ENCODE data around the gene TMCC1. TPM values are rescaled to one million over a fixed set of nuclear protein-coding genes. Genes with fewer than 3 reads are reported as not detected.
"Not testable (repeated sequence)": the region's sequence is repeated elsewhere in the genome, so short reads cannot be mapped to it uniquely, and the experiment has no call there.

Gene TMCC1
- polyA plus RNA-seq, 1 donor: 25.3 TPM

DNA sequence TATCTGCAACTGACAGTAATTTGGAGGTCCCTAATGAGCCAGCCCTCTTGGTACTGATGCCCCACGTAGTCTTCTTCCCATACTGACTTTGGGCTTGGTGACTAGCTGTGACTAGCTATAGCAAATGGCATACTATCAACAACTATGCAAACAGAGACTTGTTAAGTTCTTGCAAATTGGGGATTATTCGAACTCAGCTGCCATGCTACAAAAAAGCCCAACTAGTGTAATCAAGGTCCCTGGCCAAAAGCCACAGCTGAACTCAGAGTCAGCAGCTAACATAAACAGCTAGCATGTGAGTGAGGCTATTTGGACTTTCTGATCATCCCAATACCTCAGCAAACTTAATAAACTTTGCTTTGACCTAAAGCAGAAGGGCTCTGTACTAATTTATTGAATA is 165.8 kb downstream of the TMCC1 start:
- no peak for DNase-seq

DNA sequence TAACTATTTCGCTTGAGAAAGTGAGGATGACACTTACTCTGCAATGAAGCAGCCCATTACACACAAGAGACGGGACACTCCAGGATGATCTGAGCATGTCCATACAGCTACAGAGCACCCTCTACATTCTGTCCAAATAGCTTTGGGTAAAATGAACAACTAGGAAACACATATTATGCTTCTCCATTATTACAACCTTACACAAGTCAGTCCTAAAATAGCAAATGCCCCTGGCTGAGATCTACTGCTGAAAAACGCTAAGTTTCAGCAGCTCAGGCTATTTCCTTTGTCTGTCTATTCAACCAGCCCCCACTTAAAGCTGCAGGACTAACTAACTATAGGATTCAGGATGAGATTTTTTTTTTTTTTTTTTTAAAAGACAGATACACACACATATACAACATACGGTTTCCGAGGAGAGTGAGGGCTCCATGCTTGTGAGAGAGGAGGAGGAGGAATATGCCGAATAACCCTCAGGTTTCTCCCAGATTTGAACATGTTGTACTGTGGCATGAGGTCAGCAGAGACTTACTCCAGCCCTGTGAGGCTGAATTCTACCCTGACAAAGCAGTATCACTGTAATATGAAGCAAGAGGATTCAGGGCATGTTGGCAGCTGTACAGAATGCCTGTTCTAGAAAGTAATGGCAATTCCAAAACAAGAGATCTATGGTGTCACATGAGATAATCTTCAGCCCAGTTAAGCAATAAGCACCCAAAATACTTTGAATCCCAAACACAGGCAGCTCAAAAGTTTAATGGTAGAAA is 169.8 kb downstream of the TMCC1 start:
- DNase-seq: no peak

DNA sequence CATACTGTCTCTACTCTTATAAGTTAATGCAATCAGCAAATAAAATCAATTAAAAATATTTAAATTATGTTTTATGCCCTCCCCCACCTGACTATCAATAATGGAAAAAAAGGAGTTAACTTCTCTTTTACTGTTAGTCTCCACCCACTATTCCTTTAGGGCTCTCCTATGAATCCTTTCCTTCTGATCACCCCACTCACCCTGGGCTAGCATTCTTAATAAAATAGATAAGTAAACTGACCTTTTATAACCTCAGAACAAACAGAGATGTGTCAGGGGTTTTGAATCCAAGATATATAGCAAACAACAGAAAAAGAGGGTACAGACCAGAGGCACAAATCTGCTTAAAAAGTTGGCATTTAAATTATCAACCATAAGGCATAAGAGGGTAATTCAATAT is 171.0 kb downstream of the TMCC1 start:
- DNase-seq: no peak

DNA sequence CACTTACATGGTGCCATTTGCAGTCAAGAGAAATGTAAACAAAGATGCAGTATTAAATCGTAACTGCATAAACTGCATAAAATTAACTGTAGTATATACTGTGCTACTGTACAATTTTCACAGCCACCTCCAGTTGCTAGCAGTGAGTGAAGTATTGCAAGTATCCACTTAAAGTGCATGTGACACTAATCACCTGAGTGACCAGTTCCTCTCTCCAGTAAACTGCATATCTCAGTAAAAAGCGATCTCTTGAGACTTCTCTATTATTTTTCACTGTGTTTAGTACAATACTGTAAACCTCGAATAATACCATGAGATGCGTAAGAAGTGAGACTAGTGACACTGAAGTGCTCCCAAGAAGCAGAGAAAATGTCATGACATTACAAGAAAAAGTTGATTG is 175.3 kb downstream of the TMCC1 start:
- no peak for DNase-seq

DNA sequence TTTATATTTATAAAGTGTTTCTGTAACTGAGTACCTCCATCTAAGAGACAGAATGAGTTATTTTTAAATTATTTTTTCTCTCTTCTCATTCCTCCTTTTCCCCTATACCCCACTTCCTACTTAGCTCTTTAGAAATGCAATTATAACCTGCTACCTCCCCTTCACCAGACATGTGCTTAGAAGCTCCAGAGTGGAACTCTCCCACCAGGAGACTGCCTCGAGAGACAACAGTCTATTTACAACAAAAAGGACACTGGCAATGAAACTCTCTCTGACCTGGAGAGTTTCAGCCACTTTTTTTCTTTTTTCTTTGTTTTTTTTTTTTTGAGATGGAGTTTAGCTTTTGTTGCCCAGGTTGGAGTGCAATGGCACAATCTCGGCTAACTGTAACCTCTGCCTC is 177.7 kb downstream of the TMCC1 start:
- DNase-seq: no peak

DNA sequence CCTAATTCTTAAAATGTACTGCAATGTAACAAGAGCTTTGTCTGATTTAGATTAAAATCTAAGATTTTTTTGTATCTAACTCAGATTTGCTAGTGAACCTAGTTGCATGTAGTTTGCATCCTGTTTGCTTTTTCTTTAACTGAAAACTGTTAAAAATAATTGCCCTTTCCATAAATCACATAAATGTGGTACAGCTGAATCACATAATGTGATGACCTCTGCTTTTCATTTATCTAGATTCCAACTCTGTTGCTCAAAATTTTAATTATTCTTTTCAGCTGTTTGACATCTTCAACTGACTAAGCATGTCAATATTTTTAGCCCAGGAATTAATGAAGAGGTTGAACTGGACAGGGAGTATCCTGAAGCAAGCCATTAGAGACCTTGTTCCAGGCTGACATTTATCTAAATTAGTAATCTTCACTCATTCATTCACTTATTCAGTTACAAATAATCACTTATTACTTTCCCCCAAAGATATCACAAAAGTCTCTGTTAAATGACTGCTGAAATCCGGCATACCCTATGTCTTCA is 185.1 kb downstream of the TMCC1 start:
- no peak for DNase-seq

DNA sequence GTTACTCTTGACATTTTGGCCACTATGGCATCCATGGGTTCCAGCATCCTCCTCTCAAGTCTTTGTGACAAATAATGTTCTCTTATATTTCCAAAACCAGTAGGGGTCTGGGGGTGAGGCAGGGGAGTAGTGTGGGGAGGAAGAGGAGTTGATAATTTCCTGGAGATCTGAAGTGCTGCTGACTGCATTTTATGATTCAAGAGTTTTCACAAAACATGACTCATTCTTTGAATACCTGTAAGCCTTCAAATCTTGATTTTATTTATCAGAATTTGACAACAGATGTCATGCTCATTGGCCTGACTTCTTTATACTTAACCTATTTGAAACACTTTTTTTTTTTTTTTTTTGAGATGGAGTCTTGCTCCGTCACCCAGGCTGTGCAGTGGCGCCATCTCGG is 188.2 kb downstream of the TMCC1 start:
- no peak for DNase-seq

DNA sequence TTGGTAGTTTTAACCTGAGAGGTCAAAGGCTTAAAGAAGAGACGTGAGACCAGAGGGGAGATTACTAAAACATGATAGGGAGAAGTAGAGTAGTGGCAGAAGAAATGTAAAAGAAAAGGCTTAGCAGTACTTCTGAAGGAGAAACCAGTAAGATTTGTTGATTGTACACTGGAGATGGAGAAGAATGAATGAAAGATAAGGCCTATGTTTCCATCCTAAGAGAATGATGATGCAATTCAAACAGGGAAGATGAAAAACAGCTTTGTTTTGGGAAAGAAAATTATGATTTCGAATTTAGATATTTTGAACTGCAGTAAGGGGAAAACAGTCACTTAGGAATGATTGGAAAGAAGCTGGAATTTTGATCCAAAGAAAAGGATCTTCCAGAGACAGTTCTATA is 189.6 kb downstream of the TMCC1 start:
- DNase-seq: no peak

DNA sequence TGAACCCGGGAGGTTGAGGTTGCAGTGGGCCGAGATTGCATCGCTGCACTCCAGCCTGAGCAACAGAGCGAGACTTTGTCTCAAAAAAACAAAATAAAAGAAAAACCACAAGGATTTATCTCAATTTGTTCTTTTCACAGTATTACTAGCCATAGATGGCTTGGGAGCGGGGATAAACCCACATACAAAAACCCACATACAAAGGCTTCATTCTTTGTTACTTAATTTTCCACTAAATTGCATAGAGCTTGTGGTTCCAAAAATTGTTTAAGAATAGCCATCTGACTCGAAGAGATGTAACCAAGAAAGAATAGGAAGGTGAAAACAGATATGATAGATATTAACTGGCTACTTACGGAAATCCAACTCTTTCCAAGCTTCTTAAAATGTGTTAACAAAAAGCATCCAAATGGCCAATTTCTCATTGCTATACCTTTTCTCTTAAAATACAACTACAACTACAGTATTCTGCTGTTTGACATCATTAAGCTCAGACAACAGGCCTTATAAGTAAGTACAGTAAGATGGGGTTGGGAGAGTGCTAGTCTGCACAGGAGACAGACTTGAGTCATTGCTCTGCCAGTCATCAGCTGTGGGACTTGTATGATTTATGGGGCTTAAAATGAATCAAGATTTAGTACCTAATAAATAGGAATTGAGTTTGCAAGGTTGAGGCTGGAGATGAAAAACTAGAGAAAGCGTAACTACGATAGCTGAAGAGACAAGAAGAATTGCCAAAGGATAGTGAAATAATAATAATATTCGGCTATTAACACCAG is 190.4 kb downstream of the TMCC1 start:
- no peak for DNase-seq

DNA sequence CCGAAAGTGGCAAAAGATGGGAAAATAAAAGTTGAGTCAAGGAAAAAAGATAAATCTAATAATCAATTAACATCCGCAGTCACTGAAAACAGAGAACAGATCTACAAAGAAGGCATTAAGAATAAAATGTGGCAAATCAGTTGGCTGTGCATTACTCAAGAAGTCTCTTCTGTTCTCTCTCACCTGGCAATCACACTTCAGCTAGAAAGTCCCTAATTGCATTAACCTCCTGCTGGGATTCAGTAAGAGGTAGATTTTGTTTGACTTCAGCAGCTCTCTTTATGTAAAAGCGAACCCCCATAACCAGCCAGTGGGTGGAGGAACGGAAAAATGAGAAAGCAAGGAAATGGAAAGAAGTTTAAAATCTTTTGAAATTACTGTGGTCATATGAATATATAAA is 192.3 kb downstream of the TMCC1 start:
- no peak for DNase-seq

DNA sequence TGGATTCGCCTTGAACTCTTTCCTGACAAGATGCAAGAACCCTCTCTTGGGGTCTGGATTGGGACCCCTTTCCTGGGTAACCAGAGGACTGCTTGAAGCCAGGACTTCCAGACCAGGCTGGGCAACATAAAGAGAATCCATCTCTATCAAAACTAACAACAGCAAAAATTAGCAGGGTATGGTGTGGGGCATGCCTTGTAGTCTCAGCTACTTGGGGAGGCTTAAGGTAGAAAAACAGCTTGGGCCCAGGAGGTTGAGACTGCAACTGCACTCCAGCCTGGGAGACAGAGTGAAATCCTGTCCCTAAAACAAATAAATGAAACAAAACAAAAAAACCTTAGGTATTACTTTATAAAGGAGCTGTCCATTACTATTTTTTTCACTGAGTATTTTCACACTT is 193.9 kb downstream of the TMCC1 start:
- no peak for DNase-seq

DNA sequence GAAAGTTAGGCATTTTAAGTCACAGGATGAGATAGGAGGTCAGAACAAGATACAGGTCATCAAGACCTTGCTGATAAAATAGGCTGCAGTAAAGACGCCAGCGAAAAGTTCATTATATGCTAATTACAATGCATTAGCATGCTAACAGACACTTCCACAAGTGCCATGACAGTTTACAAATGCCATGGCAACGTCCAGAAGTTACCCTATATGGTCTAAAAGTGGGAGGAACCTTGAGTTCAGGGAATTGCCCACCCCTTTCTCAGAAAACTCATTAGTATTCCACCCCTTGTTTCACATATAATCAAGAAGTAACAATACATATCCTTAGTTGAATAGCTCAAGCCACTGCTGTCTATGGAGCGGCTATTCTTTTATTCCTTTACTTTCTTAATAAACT is 194.3 kb downstream of the TMCC1 start:
- no peak for DNase-seq

DNA sequence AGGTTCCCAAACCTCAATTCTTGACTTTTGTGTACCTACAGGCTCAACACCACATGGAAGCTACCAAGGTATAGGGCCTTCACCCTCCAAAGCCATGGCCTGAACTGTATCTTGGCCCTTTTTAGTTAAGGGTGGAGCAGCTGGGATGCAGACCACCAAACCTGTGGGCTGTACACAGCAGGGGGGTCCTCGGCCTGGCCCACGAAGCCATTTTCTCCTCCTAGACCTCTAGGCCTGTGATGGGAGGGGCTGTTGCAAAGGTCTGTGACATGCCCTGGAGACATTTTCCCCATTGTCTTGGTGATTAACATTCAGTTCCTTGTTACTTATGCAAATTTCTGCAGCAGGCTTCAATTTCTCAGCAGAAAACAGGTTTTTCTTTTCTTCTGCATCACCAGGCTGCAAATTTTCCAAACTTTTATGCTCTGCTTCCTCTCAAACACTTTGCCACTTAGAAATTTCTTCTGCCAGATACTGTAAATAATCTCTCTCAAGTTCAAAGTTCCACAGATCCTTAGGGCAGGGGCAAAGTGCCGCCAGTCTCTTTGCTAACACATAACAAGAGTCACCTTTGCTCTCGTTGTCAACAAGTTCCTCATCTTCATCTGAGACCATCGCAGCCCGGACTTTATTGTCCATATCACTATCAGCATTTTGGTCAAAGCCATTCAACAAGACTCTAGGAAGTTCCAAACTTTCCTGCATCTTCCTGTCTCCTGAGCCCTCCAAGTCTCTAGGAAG is 196.1 kb downstream of the TMCC1 start:
- no peak for DNase-seq

DNA sequence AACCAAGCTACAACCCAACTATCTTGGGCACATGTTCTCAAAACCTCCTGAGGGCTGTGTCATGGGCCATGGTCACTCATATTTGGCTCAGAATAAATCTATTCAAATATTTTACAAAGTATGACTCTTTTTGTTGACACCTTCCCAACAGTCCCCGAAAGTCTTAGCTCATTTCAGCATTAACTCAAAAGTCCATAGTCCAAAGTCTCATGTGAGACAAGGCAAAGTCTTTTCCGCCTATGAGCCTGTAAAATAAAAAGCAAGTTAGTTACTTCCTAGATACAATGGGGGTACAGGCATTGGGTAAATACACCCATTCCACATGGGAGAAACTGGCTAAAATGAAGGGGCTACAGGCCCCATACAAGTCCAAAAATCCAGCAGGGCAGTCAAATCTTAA is 197.1 kb downstream of the TMCC1 start:
- DNase-seq: not testable (repeated sequence)

DNA sequence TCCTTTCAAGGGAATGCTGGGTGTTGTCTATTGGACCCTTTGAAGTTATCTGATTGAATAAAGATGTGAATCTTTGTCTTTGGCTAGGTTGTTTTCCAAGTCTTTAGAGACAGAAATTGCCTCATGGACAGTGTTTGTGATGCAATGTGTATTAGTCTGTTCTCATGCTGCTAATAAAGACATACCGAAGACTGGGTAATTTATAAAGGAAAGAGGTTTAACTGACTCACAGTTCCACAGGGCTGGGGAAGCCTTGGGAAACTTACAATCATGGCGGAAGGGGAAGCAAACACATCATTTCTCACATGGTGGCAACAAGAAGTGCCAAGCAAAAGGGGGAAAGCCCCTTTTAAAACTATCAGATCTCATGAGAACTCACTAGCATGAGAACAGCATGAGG is 198.3 kb downstream of the TMCC1 start:
- DNase-seq: no peak

DNA sequence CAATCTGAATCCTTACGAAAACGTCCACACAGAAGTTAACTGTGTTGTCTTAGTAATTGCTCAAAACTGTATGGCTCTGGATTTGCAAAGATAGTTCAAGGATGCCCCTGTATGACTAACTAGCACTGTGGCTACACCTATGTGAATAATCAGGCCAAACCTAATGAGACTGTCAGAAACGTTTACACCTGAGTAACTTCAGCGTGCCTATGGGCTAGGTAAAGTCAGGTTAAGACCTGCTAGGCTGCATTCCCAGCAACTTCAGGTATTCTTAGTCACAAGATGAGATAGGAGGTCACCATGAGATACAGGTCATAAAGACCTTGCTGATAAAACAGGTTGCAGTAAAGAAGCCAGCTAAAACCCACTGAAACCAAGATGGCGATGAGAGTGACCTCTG is 199.3 kb downstream of the TMCC1 start:
- DNase-seq: no peak

DNA sequence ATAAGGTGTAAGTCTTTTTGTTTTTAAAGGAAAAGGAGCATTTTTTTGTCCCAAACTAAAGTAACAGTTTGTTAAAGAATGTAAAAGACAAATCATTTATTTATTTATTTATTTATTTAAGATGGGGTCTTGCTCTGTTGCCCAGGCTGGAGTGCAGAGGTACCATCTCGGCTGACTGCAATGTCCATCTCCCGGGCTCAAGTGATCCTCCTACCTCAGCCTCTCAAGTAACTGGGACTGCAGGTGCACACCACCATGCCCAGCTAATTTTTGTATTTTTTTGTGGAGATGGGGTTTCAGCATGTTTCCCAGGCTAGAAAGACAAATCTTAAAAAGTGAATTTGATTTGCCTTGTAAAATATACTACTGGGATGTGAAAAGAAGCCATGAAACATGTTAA is 200.8 kb downstream of the TMCC1 start:
- DNase-seq: no peak

DNA sequence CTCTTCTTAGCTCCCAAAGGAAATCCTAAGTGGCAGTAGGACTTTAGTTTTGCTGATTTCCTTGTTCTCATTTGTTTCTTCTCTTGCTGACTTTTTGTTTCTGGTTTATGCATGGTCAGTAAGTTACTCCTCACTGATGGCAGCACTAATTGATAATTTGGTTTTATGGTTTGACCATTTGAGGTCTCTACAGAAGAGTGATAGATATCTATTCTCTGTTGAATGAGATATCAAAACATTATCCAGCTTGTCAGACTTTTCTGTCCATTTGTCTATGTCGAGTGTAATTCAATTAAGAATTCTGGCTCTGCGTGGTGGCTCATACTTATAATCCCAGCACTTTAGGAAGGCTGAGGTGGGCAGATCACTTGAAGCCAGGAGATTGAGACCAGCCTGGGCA is 202.5 kb downstream of the TMCC1 start:
- DNase-seq: no peak

DNA sequence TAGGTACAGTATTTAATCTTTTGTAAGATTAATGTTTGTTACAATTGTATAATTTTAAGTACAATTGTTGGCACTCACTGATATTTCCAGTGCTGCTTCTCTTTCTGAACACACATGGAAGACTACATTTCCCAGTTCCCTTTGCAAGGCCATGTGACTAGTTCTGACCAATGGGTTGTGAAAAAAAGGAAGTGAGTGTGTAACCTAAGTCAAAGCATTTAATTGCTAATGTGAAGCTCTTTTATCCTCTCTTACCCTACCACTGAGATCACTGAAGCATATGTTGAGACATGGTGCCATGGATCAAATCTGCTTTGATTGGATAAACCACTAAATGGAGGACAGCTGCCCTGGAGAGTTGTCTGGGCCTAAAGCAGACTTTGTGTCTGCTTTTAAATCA is 203.1 kb downstream of the TMCC1 start:
- peak; percentile 60 for DNase-seq

DNA sequence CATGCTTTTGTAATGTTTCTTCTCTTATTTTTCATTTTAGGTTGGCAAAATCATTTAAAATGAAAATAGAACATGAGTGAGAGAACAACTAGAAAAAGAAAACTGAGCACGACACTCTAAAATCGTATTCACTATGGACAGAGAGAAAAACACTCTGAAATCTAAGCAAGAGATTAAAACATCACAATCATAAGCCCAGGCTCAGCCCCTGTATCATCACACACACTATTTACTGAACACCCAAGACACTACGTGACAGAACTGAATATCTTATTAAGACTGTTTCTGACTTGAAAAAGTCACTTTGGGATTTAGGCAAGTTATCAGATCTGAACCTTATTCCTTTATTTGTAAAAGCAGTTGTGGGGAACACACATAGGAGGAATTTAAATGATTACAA is 204.5 kb downstream of the TMCC1 start:
- no peak for DNase-seq

DNA sequence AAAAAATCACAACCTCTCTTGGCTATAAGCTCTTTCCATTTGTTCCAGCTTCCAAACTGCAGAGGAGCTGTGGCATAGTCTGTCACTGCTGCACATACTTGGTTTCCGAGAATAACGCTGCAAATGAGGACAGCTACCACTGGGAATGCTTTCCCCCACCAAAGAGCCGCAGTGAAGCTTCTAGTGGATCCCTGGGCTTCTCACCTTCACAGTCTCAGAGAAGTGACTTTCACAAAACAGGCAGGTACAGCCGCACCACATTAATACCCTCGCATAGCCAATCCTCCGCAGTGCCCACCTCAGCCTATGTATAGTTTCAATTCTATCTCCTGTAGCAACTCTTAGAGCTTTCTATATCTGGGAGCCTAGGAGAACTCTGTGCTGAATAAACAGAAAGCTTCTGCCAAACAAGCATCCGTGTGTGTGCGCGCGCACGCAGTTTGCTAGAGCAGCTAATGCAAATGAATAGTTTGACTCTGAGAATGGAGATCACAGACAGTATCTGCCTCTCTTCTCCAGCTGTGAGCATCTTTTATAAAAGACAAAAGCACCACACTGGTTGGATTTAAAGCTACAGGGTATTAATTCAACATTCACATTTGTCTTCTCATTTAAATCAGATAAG is 205.1 kb downstream of the TMCC1 start:
- DNase-seq: no peak

DNA sequence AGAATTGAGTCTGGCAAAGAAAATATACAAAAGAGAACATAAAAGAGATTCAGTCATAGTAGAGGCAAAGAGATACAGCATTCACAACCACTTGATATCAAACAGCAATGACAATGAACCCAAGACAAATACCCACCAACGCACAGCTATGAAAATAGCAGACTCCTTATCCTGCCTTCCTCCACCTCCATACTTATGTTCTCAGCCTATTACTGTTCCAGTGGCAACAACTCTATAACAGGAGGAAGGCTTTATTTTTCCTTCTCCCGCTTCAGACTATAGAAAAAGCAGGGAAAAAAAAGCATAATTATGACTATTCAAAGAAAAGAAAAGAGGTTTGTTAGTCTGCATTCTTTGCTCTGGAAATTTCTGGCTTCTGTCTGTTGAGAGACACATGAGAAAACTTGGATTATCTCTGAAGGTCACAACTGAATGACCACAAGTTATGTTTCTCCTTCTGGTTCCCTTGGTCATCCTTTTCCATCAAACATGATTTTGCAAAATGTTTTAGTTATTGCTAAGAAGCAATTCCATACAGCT is 205.9 kb downstream of the TMCC1 start:
- no peak for DNase-seq

Measured in left kidney (tissue), 2 donors.